Measurements from ENCODE around the gene PPP1CC. TPM values are rescaled to one million over a fixed set of nuclear protein-coding genes. Genes with fewer than 3 reads are reported as not detected.

Gene PPP1CC
- total RNA-seq, 1 experiment from 2014 or later = 251 TPM

- H3K27me3 ChIP-seq (ENCODE audit: control insufficient read depth, insufficient read depth, low read length) = no peaks in the 10 kb centered on the region
- H3K4me3 ChIP-seq (ENCODE audit: insufficient read depth, low read depth, low read length) = no peak overlapping the region
- DNase-seq = no peak
- no peaks in the 10 kb centered on the region for H3K36me3 ChIP-seq (replicated peaks; ENCODE audit: control insufficient read depth, insufficient read depth, low read length)
Measured at GRCh38 chr12:110676171-110676570, 66.5 kb downstream of the PPP1CC start.

- no peak for DNase-seq
- Histone ChIP-seq H3K27me3 (ENCODE audit: control insufficient read depth, insufficient read depth, low read length) (no peaks in the 10 kb centered on the region), H3K4me3 (ENCODE audit: insufficient read depth, low read depth, low read length) (no peak overlapping the region), H3K36me3 (replicated peaks; ENCODE audit: control insufficient read depth, insufficient read depth, low read length) (no peaks in the 10 kb centered on the region)
Measured at GRCh38 chr12:110670161-110670701, 72.5 kb downstream of the PPP1CC start.

Other genes starting within 250 kb of the PPP1CC start
- 43.3 and 58.1 TPM in 2 replicates for gene VPS29, start 240.8 kb downstream of the PPP1CC start, total RNA-seq (2014; rRNA removed; shearing (Covaris generic))
- gene RAD9B, start 240.6 kb downstream of the PPP1CC start, total RNA-seq (2014; rRNA removed; shearing (Covaris generic)) = not detected in 2 replicates
- 4.6 and 7.4 TPM in 2 replicates for gene PPTC7, start 159.6 kb downstream of the PPP1CC start, total RNA-seq (2014; rRNA removed; shearing (Covaris generic))
- gene TCTN1, start 128.8 kb downstream of the PPP1CC start, total RNA-seq (2014; rRNA removed; shearing (Covaris generic)) = 6.2 and 7.8 TPM in 2 replicates
- 5.8 and 6.9 TPM in 2 replicates for gene HVCN1, start 53.8 kb downstream of the PPP1CC start, total RNA-seq (2014; rRNA removed; shearing (Covaris generic))
- 0.67 and 0.76 TPM in 2 replicates for gene CCDC63, start 104.1 kb upstream of the PPP1CC start, total RNA-seq (2014; rRNA removed; shearing (Covaris generic))
- gene MYL2, start 177.7 kb upstream of the PPP1CC start, total RNA-seq (2014; rRNA removed; shearing (Covaris generic)) = not detected in 2 replicates

All from H7 (cell line).